Cardiac fibroblast (primary cell): ENCODE measurements around the gene CORO2B.

Experiments
- DNase-seq, 2 donors: peaks; one replicate each; pipeline versions ENCODE4 v3.0.0 to v3.0.0-alpha.2; 2010; ENCODE audit warnings: low read depth in 2 of 2
- H3K4me3 ChIP-seq, 2 donors: replicated peaks in 1 of 2; 1 replicate in 1 of 2; 2 replicates in 1 of 2; pipeline ENCODE4 v1.5.1; 2011; ENCODE audit warnings: low read depth in 2 of 2, low read length in 2 of 2, mild to moderate bottlenecking in 2 of 2, moderate library complexity in 1 of 2
- TF ChIP-seq, protein P1 (sequence below): IDR thresholded peaks from one replicate; pipeline ENCODE4 v1.5.1; 2011; ENCODE audit warnings: low read depth, mild to moderate bottlenecking, low read length, inconsistent platforms

CORO2B gene

DNA sequence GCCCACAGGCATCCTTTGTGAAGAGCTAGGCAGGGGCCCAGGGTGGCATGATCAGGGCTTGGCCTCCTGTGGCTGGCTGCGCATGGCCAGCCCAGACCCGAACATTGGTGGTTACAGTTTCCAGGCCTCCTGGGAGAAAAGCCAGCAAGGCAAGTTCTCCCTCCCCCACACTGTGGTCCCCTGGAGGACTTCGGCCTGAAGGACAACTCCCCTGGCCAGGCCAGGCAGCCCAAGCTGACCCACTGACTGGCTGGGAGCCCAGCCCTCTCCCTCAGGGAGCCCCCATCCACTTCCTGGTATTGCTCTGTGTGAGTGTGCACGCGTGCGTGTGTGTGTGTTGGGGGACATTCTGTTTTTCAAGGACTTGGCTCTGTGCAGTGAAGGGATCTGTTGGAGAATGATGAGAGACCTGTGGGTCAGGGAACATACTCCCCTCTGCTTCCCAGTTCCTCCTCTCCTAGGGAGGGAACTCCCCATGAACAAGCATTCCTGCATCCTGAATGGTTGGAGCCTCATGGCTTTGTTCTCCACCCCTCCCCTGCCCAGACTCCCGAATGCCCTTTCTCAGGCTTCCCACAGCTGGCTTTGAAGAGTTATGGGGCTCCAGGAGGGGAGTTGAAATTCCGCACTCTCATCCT is 29.5 kb downstream of the CORO2B start:
- TF ChIP-seq, protein P1, sequence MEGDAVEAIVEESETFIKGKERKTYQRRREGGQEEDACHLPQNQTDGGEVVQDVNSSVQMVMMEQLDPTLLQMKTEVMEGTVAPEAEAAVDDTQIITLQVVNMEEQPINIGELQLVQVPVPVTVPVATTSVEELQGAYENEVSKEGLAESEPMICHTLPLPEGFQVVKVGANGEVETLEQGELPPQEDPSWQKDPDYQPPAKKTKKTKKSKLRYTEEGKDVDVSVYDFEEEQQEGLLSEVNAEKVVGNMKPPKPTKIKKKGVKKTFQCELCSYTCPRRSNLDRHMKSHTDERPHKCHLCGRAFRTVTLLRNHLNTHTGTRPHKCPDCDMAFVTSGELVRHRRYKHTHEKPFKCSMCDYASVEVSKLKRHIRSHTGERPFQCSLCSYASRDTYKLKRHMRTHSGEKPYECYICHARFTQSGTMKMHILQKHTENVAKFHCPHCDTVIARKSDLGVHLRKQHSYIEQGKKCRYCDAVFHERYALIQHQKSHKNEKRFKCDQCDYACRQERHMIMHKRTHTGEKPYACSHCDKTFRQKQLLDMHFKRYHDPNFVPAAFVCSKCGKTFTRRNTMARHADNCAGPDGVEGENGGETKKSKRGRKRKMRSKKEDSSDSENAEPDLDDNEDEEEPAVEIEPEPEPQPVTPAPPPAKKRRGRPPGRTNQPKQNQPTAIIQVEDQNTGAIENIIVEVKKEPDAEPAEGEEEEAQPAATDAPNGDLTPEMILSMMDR: no peak
- no peak overlapping the region for H3K4me3 ChIP-seq
- peak; percentile 85 to 97 for DNase-seq

DNA sequence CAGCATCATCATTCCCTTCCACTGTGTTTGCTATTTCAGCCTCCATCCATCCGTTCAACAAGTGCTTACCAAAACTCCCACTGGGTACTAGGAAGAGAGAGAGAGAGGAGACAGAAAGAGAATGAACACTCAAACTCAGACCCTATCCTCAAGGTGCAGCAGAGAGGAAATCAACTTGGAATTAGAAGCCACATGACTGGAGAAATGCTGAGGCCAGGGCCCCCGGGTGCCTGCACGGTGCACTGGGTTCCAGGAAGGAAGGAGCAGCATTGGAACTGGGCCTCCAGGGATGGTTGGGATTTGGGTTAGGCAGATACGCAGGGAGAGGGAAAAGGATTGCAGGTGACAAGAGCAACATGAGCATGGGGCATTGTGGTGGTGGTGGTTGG is 30.0 kb downstream of the CORO2B start:
- DNase-seq: no peak
- H3K4me3 ChIP-seq: no peak overlapping the region
- TF ChIP-seq, protein P1: no peak

DNA sequence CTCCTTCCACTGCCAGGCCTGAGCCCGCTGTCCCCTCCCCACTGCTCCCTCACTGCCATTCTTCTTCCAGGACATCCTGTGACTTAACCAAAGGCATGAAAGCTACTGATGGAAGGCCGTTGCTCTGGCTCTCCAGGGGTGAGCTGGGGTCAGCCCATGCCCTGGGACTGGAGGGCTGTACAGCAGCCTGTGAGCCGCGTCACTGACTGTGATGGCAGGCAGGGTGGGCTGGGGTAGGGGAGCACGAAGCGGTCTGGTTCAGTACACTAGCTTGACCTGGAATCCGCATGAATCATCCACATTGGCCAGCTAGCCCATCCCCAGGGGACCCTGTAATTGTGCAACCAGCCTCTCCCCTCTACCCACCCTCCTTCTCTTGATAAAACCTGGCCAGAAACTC is 30.8 kb downstream of the CORO2B start:
- no peak overlapping the region for H3K4me3 ChIP-seq
- peak; percentile 89 to 95 for DNase-seq
- TF ChIP-seq, protein P1: no peak

DNA sequence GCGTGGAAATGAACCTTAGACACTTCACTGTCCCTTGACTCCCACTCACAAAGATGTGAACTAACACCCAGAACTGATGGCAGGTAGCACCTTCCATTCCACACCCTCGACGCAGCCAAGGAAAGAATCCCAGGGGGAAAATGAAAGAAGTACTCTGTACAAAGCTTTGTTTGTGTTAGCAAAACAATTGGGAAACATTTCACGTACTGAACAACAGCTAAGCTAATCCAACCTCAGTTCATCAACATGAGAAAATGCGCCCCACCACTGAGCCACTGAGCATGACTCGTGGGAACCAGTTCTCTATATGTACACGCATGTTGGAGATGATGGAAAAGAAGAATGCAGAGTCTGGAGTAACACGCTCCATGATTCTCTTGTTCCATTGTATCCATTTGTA is 32.0 kb downstream of the CORO2B start:
- no peak overlapping the region for H3K4me3 ChIP-seq
- DNase-seq: peak in 1 of 2 donors; percentile 76
- TF ChIP-seq, protein P1: no peak

DNA sequence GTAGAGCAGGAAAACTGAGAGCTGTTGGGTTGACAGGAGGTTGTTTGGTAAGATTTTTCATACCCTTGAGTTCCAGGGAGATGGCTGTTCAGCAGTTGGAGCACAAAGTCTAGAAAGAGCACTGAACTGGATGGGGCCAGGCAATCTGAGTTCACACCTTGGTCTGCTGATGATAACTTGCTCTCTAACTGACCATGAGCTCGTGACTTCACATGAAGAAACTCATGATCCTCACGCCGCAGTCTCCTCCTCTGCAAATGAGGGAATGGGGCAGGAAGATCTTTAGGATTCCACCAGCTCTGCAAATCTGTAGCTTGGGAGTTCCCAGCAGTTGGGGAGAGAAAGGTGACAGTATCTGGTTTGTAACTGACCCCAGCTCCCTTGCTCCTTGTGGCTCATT is 33.7 kb downstream of the CORO2B start:
- DNase-seq: no peak
- no peak overlapping the region for H3K4me3 ChIP-seq
- TF ChIP-seq, protein P1: no peak

DNA sequence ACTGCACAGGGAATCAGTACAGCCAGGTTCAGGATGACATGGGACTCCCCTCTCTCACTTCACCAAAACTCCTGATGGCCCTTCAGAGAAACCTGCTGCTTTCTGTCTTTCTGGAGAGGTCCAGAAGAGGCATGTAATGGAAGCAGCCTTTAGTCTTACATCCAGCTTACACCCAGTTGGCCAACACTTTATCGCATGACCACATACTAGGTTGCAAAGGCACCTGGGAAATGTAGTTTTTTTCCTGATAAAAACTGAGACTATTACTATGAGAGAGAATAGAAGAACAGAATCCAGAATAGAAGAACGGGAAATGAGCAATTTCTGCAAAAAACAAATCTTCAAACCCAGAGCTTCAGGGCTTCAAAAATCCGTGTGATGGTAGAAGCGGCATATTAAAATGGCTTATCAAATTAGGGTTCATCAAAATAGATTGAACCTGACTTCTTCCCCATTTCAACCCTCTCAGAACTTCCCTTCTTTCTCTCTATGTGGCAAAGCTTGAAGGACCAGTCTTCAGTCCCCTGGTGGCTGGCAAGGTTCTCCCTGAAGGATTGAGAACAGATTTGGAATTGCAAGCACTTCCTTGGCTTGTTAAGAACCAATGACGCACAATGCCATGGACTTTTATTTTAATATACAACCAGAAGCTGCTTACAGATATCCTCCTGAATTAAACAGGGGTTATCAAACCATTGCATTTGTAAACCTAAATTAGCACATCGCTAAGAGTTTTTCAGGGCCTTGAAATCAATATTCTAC is 34.4 kb downstream of the CORO2B start:
- no peak overlapping the region for H3K4me3 ChIP-seq
- peak; percentile 40 to 45 for DNase-seq
- TF ChIP-seq, protein P1: no peak
